IPS-18a (cell line): ENCODE data around the gene ARHGAP26.
"Not testable (repeated sequence)": the region's sequence is repeated elsewhere in the genome, so short reads cannot be mapped to it uniquely, and the experiment has no call there.

Experiments used
- H3K27ac ChIP-seq: one replicate; pipeline ENCODE4 v1.5.1; 2013; ENCODE audit warnings: low read length
- H3K27me3 ChIP-seq: one replicate; pipeline ENCODE4 v1.6.1; 2013; ENCODE audit warnings: mild to moderate bottlenecking, low read length; ENCODE audit not compliant: control insufficient read depth, insufficient read depth
- H3K36me3 ChIP-seq: one replicate; pipeline ENCODE4 v1.6.1; 2013; ENCODE audit warnings: low read depth, low read length; ENCODE audit not compliant: control insufficient read depth
- H3K4me1 ChIP-seq: one replicate; pipeline ENCODE4 v1.6.1; 2013; ENCODE audit warnings: low read depth, low read length; ENCODE audit not compliant: control insufficient read depth
- H3K4me3 ChIP-seq: one replicate; pipeline ENCODE4 v1.5.1; 2013; ENCODE audit warnings: low read length
- H3K9ac ChIP-seq: one replicate; pipeline ENCODE4 v1.6.1; 2013; ENCODE audit warnings: mild to moderate bottlenecking, low read length, moderate library complexity
- H3K9me3 ChIP-seq: one replicate; pipeline ENCODE4 v1.6.1; 2013; ENCODE audit warnings: low read depth, low read length; ENCODE audit not compliant: control insufficient read depth

The ARHGAP26 gene

GRCh38 chr5:143085319-143085917, 315.2 kb downstream of the ARHGAP26 start:
- Histone ChIP-seq H3K36me3 (no peaks in the 10 kb centered on the region), H3K27me3 (no peaks in the 10 kb centered on the region), H3K9me3 (no peaks in the 10 kb centered on the region), H3K27ac (no peak overlapping the region), H3K4me3 (no peak overlapping the region), H3K4me1 (peaks cover 2% of the 10 kb centered on the region), H3K9ac (no peak overlapping the region)

- Histone ChIP-seq H3K9me3 (no peaks in the 10 kb centered on the region), H3K9ac (no peak overlapping the region), H3K36me3 (no peaks in the 10 kb centered on the region), H3K27me3 (no peaks in the 10 kb centered on the region), H3K4me3 (no peak overlapping the region), H3K4me1 (peaks cover 11% of the 10 kb centered on the region), H3K27ac (no peak overlapping the region)
Measured at GRCh38 chr5:143086546-143086907, 316.4 kb downstream of the ARHGAP26 start.

- Histone ChIP-seq H3K4me3 (no peak overlapping the region), H3K36me3 (no peaks in the 10 kb centered on the region), H3K27ac (no peak overlapping the region), H3K27me3 (no peaks in the 10 kb centered on the region), H3K4me1 (peaks cover 12% of the 10 kb centered on the region), H3K9me3 (no peaks in the 10 kb centered on the region), H3K9ac (no peak overlapping the region)
Measured at GRCh38 chr5:143086908-143087637, 316.9 kb downstream of the ARHGAP26 start.

GRCh38 chr5:143088702-143089101, 318.5 kb downstream of the ARHGAP26 start:
- H3K36me3 ChIP-seq, H3K4me3 ChIP-seq, H3K9ac ChIP-seq, H3K27ac ChIP-seq, H3K9me3 ChIP-seq, H3K27me3 ChIP-seq: not testable (repeated sequence)
- H3K4me1 ChIP-seq = peaks cover 28% of the 10 kb centered on the region

- H3K9ac ChIP-seq, H3K9me3 ChIP-seq, H3K36me3 ChIP-seq, H3K27me3 ChIP-seq, H3K27ac ChIP-seq, H3K4me3 ChIP-seq: not testable (repeated sequence)
- H3K4me1 ChIP-seq = peaks cover 37% of the 10 kb centered on the region
Measured at GRCh38 chr5:143090044-143090443, 319.9 kb downstream of the ARHGAP26 start.

- not testable (repeated sequence) for H3K27ac ChIP-seq
Measured at GRCh38 chr5:143092711-143093451, 322.7 kb downstream of the ARHGAP26 start.

GRCh38 chr5:143093452-143094086, 323.4 kb downstream of the ARHGAP26 start:
- H3K27ac ChIP-seq = no peak overlapping the region

More at GRCh38 chr5:143092711-143093451, 322.7 kb downstream of the ARHGAP26 start:
- H3K27me3 ChIP-seq, H3K9ac ChIP-seq, H3K36me3 ChIP-seq, H3K9me3 ChIP-seq: not testable (repeated sequence)
- peaks cover 37% of the 10 kb centered on the region for H3K4me1 ChIP-seq
- H3K4me3 ChIP-seq = peak overlapping the region; percentile 41

GRCh38 chr5:143094087-143094521, 323.9 kb downstream of the ARHGAP26 start:
- peak overlapping the region; percentile 41 for H3K4me3 ChIP-seq
- H3K27ac ChIP-seq = peak overlapping the region; percentile 30

More at GRCh38 chr5:143093452-143094086, 323.4 kb downstream of the ARHGAP26 start:
- Histone ChIP-seq H3K36me3 (no peaks in the 10 kb centered on the region), H3K4me1 (peaks cover 37% of the 10 kb centered on the region), H3K9me3 (no peaks in the 10 kb centered on the region), H3K4me3 (peak overlapping the region; percentile 41), H3K27me3 (no peaks in the 10 kb centered on the region), H3K9ac (no peak overlapping the region)

GRCh38 chr5:143094608-143095007, 324.4 kb downstream of the ARHGAP26 start:
- H3K36me3 ChIP-seq, H3K27me3 ChIP-seq, H3K27ac ChIP-seq, H3K9me3 ChIP-seq, H3K9ac ChIP-seq: not testable (repeated sequence)
- peak overlapping the region; percentile 41 for H3K4me3 ChIP-seq
- H3K4me1 ChIP-seq = peaks cover 37% of the 10 kb centered on the region

More at GRCh38 chr5:143094087-143094521, 323.9 kb downstream of the ARHGAP26 start:
- Histone ChIP-seq H3K27me3 (no peaks in the 10 kb centered on the region), H3K36me3 (no peaks in the 10 kb centered on the region), H3K4me1 (peaks cover 37% of the 10 kb centered on the region), H3K9me3 (no peaks in the 10 kb centered on the region), H3K9ac (peak overlapping the region; percentile 23)

GRCh38 chr5:143101121-143101520, 330.9 kb downstream of the ARHGAP26 start:
- peaks cover 4% of the 10 kb centered on the region for H3K4me1 ChIP-seq
- no peak overlapping the region for H3K9ac ChIP-seq
- H3K27me3 ChIP-seq = no peaks in the 10 kb centered on the region
- H3K27ac ChIP-seq = no peak overlapping the region
- H3K4me3 ChIP-seq = no peak overlapping the region
- H3K9me3 ChIP-seq = no peaks in the 10 kb centered on the region
- H3K36me3 ChIP-seq = no peaks in the 10 kb centered on the region

GRCh38 chr5:143101725-143102386, 331.7 kb downstream of the ARHGAP26 start:
- H3K4me3 ChIP-seq = no peak overlapping the region
- H3K27me3 ChIP-seq = no peaks in the 10 kb centered on the region
- no peaks in the 10 kb centered on the region for H3K9me3 ChIP-seq
- peaks cover 4% of the 10 kb centered on the region for H3K4me1 ChIP-seq
- no peak overlapping the region for H3K27ac ChIP-seq
- no peak overlapping the region for H3K9ac ChIP-seq
- no peaks in the 10 kb centered on the region for H3K36me3 ChIP-seq
